ENCODE data around the gene ZIC5. TPM values are rescaled to one million over a fixed set of nuclear protein-coding genes. Genes with fewer than 3 reads are reported as not detected.
"Not testable (repeated sequence)": the region's sequence is repeated elsewhere in the genome, so short reads cannot be mapped to it uniquely, and the experiment has no call there.

Gene ZIC5
- total RNA-seq, 1 donor from 2014 or later = not detected

- no peak for TF ChIP-seq CTCF (IDR thresholded peaks at IDR 0.05)
- CTCF ChIA-PET = no interaction called here
- H3K4me3 Mint-ChIP-seq = no peak overlapping the region
- no peaks in the 10 kb centered on the region for H3K9me3 Mint-ChIP-seq
- no peak for ATAC-seq (ENCODE audit: low read depth)
- POLR2A ChIA-PET = no interaction called here
- peaks cover 69% of the 10 kb centered on the region for H3K27me3 Mint-ChIP-seq
- DNase-seq = no peak
- intact Hi-C loops (cut with micrococcal nuclease) = no loop called here
- peaks cover 17% of the 10 kb centered on the region for H3K4me1 Mint-ChIP-seq
- no peaks in the 10 kb centered on the region for H3K36me3 Mint-ChIP-seq (ENCODE audit: low read depth)
- no peak overlapping the region for H3K27ac Mint-ChIP-seq
These were observed 16.3 kb downstream of the ZIC5 start for GRCh38 chr13:99955107-99955746.

GRCh38 chr13:99953138-99953755, 18.3 kb downstream of the ZIC5 start:
- no peak overlapping the region for H3K4me3 Mint-ChIP-seq
- H3K27me3 Mint-ChIP-seq = peaks cover 72% of the 10 kb centered on the region
- CTCF ChIA-PET = no interaction called here
- no peaks in the 10 kb centered on the region for H3K36me3 Mint-ChIP-seq (ENCODE audit: low read depth)
- intact Hi-C loops (cut with micrococcal nuclease) = no loop called here
- POLR2A ChIA-PET = no interaction called here
- DNase-seq = no peak
- no peak for TF ChIP-seq CTCF (IDR thresholded peaks at IDR 0.05)
- ATAC-seq (ENCODE audit: low read depth) = no peak
- H3K4me1 Mint-ChIP-seq = peaks cover 10% of the 10 kb centered on the region
- no peak overlapping the region for H3K27ac Mint-ChIP-seq
- H3K9me3 Mint-ChIP-seq = no peaks in the 10 kb centered on the region

- DNase-seq; ATAC-seq (ENCODE audit: low read depth); POLR2A ChIA-PET; H3K36me3 Mint-ChIP-seq (ENCODE audit: low read depth); H3K27ac Mint-ChIP-seq; H3K4me3 Mint-ChIP-seq; H3K9me3 Mint-ChIP-seq; H3K4me1 Mint-ChIP-seq; CTCF ChIA-PET; intact Hi-C loops (cut with micrococcal nuclease): not testable (repeated sequence)
- H3K27me3 Mint-ChIP-seq = peaks cover 72% of the 10 kb centered on the region
These were observed 19.9 kb downstream of the ZIC5 start for GRCh38 chr13:99951666-99952065.

GRCh38 chr13:99949679-99950413, 21.7 kb downstream of the ZIC5 start:
- CTCF ChIA-PET = no interaction called here
- Mint-ChIP-seq H3K36me3 (ENCODE audit: low read depth) (no peaks in the 10 kb centered on the region), H3K27me3 (peaks cover 65% of the 10 kb centered on the region), H3K9me3 (no peaks in the 10 kb centered on the region), H3K4me3 (no peak overlapping the region), H3K4me1 (no peaks in the 10 kb centered on the region), H3K27ac (no peak overlapping the region)
- no peak for ATAC-seq (ENCODE audit: low read depth)
- TF ChIP-seq CTCF (IDR thresholded peaks at IDR 0.05) = no peak
- intact Hi-C loops (cut with micrococcal nuclease) = no loop called here
- no peak for DNase-seq
- POLR2A ChIA-PET = no interaction called here

GRCh38 chr13:99948907-99949678, 22.5 kb downstream of the ZIC5 start:
- peaks cover 71% of the 10 kb centered on the region for H3K27me3 Mint-ChIP-seq
- H3K9me3 Mint-ChIP-seq = no peaks in the 10 kb centered on the region

More at GRCh38 chr13:99948907-99949678, 22.5 kb downstream of the ZIC5 start:
- Mint-ChIP-seq H3K4me3 (no peak overlapping the region), H3K36me3 (ENCODE audit: low read depth) (no peaks in the 10 kb centered on the region), H3K4me1 (no peaks in the 10 kb centered on the region), H3K27ac (no peak overlapping the region)
- no peak for ATAC-seq (ENCODE audit: low read depth)
- TF ChIP-seq CTCF (IDR thresholded peaks at IDR 0.05) = no peak
- ChIA-PET CTCF (no interaction called here), POLR2A (no interaction called here)
- intact Hi-C loops (cut with micrococcal nuclease) = no loop called here
- DNase-seq = no peak

Measured in activated B cell treated with CpG ODN at 0.5 μM for 24 hours (primary cell).